ENCODE results near the gene ARL15. TPM values are rescaled to one million over a fixed set of nuclear protein-coding genes. Genes with fewer than 3 reads are reported as not detected.

ARL15 gene
- total RNA-seq, 4 donors from 2014 or later, result 36.2 to 338 (median 69.0) TPM

DNA sequence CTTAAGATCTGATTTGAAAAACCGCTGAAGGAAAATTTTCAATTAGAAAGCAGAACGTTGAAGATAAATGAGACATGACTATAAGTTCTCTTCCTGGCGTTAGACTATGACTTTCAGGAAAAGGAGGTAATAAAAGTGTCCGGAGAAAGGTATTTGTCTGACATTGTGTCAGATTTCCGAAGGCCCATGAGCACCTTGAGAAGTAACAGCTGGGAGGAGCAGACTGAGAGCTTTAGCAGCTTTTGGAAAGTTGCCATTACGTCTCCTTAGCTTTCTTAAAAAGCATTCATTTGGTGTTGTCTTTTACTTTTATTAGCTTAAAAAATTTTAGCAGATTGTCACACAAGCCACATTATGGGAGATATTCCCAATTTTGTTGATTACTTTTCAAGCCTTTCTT, 386.4 kb downstream of the ARL15 start:
- Histone ChIP-seq H3K27me3 (no peaks in the 10 kb centered on the region), H3K36me3 (no peaks in the 10 kb centered on the region), H3K27ac (peak overlapping the region in 1 of 2 donors; percentile 27), H3K4me3 (no peak overlapping the region), H3K4me1 (peaks cover 0 to 3% of the 10 kb centered on the region in 2 donors), H3K9me3 (no peaks in the 10 kb centered on the region)
- intact Hi-C loops (cut with DNase I; ENCODE audit: low total_unique reads), result no loop called here
- peak in 1 of 2 donors; percentile 29 for DNase-seq
- TF ChIP-seq POLR2A (IDR thresholded peaks at IDR 0.05), result no peak
- TF ChIP-seq, protein P1, sequence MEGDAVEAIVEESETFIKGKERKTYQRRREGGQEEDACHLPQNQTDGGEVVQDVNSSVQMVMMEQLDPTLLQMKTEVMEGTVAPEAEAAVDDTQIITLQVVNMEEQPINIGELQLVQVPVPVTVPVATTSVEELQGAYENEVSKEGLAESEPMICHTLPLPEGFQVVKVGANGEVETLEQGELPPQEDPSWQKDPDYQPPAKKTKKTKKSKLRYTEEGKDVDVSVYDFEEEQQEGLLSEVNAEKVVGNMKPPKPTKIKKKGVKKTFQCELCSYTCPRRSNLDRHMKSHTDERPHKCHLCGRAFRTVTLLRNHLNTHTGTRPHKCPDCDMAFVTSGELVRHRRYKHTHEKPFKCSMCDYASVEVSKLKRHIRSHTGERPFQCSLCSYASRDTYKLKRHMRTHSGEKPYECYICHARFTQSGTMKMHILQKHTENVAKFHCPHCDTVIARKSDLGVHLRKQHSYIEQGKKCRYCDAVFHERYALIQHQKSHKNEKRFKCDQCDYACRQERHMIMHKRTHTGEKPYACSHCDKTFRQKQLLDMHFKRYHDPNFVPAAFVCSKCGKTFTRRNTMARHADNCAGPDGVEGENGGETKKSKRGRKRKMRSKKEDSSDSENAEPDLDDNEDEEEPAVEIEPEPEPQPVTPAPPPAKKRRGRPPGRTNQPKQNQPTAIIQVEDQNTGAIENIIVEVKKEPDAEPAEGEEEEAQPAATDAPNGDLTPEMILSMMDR (IDR thresholded peaks at IDR 0.05), result no peak

- TF ChIP-seq, protein P1 (IDR thresholded peaks at IDR 0.05), result no peak
- no peak for TF ChIP-seq POLR2A (IDR thresholded peaks at IDR 0.05)
- peaks cover 0 to 3% of the 10 kb centered on the region in 2 donors for H3K4me1 ChIP-seq
- intact Hi-C loops (cut with DNase I; ENCODE audit: low total_unique reads), result no loop called here
- DNase-seq, result no peak
- no peaks in the 10 kb centered on the region for H3K36me3 ChIP-seq
- H3K4me3 ChIP-seq, result no peak overlapping the region
- no peaks in the 10 kb centered on the region for H3K9me3 ChIP-seq
- H3K27ac ChIP-seq, result no peak overlapping the region
- H3K27me3 ChIP-seq, result no peaks in the 10 kb centered on the region
Measured at GRCh38 chr5:53922508-53923498, 387.6 kb downstream of the ARL15 start.

GRCh38 chr5:53917826-53918225, 392.5 kb downstream of the ARL15 start:
- no peaks in the 10 kb centered on the region for H3K4me1 ChIP-seq
- no peak for DNase-seq

DNA sequence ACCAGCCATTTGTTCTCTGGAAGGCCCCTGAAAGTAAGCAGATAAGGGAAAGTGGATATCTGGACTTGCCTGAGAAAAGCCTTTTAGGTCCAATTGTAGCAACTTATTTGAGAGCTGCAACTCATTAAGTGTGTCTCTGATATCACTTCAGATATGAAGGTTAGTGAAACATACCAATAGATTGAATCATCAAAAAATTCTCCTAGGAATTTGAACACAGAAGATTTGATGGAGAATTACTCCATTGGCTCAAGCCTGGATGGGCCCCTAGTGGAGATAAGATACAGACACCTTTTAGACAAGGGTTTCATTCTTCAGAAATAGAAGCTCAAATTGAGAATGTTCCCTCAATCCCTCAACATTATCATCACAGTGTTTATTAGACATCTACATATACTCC, 393.3 kb downstream of the ARL15 start:
- TF ChIP-seq, protein P1 (IDR thresholded peaks at IDR 0.05), result no peak
- no peak for TF ChIP-seq POLR2A (IDR thresholded peaks at IDR 0.05)
- no peak overlapping the region for H3K27ac ChIP-seq
- DNase-seq, result no peak
- no peaks in the 10 kb centered on the region for H3K4me1 ChIP-seq
- intact Hi-C loops (cut with DNase I; ENCODE audit: low total_unique reads), result no loop called here
- no peaks in the 10 kb centered on the region for H3K9me3 ChIP-seq
- no peaks in the 10 kb centered on the region for H3K27me3 ChIP-seq
- H3K4me3 ChIP-seq, result no peak overlapping the region
- no peaks in the 10 kb centered on the region for H3K36me3 ChIP-seq

More at GRCh38 chr5:53917826-53918225, 392.5 kb downstream of the ARL15 start:
- Histone ChIP-seq H3K27me3 (no peaks in the 10 kb centered on the region), H3K27ac (no peak overlapping the region), H3K9me3 (no peaks in the 10 kb centered on the region), H3K4me3 (no peak overlapping the region), H3K36me3 (no peaks in the 10 kb centered on the region)
- intact Hi-C loops (cut with DNase I; ENCODE audit: low total_unique reads), result no loop called here
- TF ChIP-seq POLR2A (IDR thresholded peaks at IDR 0.05), result no peak
- TF ChIP-seq, protein P1 (IDR thresholded peaks at IDR 0.05), result no peak

DNA sequence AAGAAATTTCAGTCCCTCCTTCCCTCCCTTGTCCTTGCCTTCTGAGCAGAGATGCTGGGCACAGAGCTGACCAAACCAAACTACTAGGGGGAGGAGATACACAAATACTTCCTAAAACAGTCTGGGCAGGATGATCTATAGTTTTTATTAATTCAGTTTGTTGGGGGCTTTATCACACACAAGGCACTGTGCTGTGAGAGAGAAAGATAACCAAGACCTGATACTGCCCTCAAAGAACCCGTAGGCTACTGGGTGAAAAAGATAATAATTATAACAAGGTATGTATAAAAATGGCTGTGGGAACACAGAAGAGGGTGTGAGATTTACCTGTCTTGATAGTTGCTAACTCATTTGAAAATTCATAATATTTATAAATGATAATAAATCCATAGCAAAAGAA, 395.3 kb downstream of the ARL15 start:
- no peaks in the 10 kb centered on the region for H3K9me3 ChIP-seq
- DNase-seq, result no peak
- H3K36me3 ChIP-seq, result no peaks in the 10 kb centered on the region
- no peak overlapping the region for H3K4me3 ChIP-seq
- no peaks in the 10 kb centered on the region for H3K27me3 ChIP-seq
- intact Hi-C loops (cut with DNase I; ENCODE audit: low total_unique reads), result no loop called here
- no peak overlapping the region for H3K27ac ChIP-seq
- TF ChIP-seq POLR2A (IDR thresholded peaks at IDR 0.05), result no peak
- TF ChIP-seq, protein P1 (IDR thresholded peaks at IDR 0.05), result no peak
- no peaks in the 10 kb centered on the region for H3K4me1 ChIP-seq
